Measurements from ENCODE around the gene UBAC1.

UBAC1 gene

DNA sequence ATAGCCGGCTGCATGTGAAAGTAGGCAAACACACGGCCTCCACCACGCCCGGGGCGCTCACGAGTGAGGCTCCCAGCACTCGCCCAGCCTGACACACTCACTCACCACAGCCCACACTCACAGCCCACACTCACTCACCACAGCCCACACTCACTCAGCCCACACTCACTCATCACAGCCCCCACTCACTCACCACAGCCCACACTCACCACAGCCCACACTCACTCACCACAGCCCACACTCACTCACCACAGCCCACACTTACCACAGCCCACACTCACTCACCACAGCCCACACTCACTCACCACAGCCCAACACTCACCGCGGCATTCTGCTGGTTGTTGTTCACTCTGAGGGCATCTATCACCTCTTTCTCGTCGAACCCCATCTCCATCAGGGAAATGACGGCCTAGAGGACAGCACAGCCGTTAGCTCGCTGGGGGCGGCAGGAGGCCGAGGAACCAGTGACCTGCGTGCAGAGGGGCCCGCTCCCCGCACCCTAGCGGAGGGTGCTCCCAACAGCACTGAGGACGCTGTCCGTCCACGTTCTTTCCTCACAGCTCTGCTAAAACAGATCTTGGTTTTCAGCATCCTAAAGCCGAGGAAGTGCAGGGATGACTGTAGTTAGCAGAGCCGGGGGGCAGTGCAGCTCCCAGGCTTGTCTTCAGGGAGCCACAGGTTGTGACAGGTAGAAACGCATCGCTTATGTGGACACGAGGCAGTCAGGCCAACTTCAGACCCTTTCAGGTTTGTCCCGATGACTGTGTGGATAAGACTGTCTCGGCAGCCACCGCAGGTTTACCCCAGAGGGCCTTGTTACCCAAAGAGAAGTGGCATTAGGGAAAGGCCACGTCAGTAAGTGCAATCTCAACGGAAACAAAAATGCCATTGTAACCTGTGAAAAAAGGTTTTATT, 21.6 kb downstream of the UBAC1 start:
- no peak for DNase-seq (ENCODE audit: low spot score)

DNA sequence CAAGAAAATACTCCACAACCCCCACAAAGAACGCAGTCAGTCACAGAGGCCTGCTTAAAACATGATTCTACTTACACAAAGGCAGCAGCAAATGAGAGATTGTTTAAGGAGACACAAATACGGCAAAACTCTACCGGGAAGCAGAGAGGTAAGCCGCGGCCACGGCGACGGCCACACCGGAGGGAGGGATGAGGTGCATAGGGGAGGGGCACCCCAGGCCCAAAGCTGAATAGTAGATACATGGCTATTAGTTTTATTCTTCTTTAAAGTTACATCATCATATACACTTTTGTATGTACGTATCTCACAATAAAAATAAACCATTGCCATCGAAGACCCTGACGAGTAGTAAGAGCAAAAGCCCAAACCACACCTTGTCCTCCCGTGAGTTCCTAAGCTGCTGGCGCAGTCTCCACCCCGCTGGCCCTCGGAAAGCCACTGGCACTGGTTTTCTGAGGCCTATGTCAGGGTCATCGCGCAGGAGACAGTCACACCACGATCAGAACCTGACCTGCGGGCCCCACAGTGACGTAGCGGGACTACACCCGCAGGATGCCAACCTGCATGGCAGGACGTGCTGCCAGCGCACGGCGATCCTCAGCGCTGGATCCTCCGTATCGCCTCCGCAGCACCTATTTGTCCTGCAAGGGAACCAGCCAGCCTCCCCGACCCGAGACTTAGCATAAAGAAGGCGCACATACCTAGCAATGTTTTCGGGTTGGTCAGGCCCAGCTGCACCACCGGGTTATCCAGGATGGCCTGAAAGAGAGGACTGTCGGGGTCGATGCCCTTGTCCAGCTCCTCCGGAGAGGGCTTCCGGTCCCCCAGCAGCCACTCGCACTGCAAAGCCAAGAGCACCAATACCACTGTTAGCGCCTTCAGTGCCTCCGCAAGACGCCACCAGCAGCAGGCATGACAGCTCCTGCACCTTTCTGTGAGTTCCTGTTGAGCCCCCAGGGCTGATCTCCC, 23.4 kb downstream of the UBAC1 start:
- no peak for DNase-seq (ENCODE audit: low spot score)

GRCh38 chr9:135933114-135933513, 28.1 kb downstream of the UBAC1 start:
- no peak for DNase-seq (ENCODE audit: low spot score)

- DNase-seq (ENCODE audit: low spot score), result no peak
Observed at GRCh38 chr9:135932656-135933055, 28.5 kb downstream of the UBAC1 start.

GRCh38 chr9:135931349-135931820, 29.8 kb downstream of the UBAC1 start:
- DNase-seq (ENCODE audit: low spot score), result no peak

DNA sequence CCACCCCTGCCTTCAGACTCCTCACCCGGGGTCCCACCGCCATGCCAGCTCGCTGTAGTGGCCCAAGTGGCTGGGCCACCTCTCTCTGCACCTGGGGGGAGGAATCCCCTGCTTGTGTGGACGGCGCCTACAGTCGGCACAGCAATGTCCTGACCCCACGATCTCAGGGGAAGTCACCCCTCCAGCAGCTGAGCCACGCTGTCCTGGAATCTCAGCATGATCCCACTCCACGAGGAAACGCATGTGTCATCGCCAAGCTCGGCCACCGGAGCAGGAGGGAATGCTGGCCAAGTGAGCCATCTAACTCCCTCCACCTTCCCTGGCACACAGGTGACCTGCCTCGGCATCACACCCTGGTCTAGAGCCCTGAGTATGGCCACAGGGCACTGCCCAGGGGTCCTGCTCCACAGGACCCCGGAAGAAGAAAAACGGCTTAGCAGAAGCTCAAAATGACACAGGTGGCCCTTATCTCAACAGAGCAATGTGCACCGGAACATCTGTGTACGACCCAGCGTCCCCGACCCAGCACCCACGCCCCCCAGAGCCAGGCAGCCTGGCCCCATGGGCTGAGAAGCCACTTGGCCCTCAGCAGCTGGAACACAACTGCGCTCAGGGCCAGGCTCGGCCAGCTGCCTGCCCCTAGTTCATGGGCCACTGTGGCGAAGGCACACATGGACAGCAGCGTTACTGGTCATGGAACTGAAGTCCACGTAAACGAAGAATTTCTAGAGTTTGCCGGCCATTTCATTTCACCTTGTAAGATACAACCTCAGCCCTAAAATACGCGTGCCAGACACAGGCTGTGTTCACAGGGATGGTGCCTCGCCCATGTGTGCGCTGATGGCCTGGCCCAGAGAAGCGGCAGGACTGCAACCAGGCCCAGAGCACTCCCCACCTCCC, 30.5 kb downstream of the UBAC1 start:
- no peak for DNase-seq (ENCODE audit: low spot score)

DNA sequence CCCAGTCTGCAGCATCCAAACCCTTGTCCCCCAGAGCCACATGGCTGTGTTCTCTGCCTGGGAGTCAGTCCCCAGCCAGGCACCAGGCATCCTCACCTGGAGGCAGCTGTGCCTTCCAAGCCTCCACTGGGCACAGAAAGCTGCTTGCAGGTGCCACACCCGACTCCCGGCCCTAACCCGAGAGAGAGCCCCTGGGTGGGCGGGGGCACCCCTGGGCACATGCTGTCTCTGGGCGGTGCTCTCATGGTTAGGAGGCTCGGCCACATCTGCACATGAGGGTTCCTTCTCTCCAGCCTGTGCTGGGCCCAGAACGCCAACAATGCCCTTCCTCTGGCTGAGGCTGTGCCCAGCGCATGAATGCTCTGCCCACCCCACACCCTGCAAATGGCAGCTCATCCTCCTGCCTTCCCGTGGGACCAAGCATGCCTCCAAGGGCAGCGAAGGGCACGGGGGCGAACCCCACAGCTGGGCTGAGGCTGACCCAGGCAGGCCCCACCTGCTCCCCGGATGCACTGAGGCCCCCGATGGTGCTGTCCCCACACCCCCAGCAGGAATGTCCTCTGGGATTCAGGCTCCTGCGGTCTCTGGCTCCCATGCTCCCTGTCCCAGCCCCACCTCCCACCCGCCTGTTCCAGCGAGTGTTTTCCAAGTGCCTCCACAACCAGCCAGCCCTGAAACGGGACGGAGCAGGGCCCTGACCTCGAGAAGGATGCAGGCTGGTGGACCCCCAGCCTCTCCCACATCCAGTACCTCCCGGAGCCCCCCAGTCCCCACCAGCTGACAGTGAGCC, 31.3 kb downstream of the UBAC1 start:
- no peak for DNase-seq (ENCODE audit: low spot score)

- DNase-seq (ENCODE audit: low spot score), result no peak
Observed at GRCh38 chr9:135928731-135929655, 32.2 kb downstream of the UBAC1 start.

DNA sequence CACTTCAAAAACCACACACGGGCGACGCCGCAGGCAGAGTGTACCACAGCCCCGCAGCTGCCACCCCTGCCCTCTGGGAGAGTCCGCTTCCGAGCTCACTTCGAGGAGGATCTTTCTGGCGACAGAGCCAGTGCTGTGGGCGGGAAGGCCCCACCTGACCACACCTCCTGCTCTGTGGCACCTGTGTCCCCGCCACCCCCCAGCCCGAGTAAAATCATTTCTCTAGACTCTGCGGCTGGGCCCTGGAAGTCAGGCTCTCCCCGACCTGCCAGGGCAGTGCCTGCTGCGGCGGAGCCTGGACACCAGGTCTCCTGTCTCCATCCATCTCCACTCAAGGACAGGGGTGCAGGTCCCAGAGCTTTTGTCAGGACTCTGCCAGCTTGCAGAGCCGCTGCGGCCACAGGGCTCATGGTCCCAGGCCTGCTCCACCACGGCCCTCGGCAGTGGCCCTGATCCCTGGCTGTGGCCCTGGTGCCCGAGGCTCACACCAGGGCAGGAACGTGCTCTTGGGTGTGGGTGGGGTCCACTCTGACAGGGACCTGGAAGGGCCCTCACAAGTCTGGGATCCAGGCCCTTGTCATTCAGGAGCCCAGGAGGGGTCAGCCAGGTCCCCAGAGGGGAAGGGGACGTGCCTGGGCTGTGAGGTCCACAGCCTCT, 33.0 kb downstream of the UBAC1 start:
- DNase-seq (ENCODE audit: low spot score), result no peak

- no peak for DNase-seq (ENCODE audit: low spot score)
Observed at GRCh38 chr9:135927195-135928013, 33.8 kb downstream of the UBAC1 start.

DNA sequence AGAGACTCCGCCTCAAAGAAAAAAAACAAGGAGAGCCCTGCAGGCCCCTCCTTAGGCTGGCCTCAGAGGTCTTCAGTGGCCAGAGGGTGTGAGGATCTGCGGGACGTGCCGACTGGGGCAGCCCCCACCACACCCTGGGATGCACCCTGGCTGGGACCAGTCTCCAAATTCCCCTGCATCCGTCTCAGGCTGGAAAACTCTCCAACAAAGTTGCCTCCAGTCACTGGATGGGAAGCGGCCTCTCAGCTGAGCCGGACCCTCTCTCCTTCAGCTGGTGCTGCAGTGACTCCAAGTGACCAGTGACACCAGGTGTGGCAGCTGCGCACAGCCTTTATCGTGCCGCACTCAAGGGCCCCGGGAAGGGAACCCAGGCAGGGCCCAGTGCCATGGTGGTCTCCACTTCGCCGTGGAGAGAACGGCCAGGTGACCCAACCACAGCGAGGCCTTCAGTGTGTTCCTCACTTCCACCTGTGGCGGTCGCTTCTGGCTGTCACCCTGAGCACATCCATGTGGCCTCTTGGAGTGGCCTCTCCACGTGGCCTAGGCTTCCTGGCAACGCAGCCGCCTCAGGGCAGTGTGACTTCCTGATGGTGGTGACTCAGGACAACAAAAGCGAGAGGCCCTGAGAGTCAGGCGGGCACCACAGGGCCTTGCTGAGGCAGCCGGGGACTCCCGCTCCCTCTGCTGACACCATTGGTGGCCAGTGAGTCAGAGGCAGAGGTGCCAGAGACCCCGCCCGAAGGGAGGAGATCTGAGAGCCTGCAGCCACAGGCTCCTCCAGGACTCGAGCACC, 34.6 kb downstream of the UBAC1 start:
- DNase-seq (ENCODE audit: low spot score), result peak; percentile 74

DNA sequence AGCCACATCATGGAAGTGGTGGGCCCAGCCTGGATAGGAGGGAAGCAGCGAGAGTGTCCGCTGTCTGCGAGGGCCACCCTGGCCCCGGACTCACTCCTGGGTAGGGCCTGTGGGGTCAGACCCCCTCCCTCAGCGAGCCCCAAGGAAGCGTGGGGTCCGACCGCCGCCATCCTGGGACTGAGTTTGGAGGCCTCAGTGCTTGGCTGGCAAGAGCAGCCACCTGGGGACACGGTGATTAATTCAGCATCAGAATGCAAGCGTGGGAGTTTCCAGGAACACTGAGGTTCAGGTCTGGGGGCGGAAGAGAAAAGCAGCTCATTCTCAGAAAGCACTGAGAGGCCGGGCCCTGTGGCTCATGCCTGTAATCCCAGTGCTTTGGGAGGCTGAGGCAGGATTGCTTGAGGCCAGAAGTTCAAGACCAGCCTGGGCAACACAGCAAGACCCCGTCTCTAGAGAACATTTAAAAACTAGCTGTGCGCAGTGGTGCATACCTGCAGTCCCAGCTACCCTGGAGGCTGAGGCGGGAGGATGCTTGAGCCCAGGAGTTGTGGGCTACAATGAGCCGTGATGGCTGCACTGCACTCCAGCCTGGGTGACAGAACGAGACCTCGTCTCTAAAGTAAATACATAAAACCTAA, 35.6 kb downstream of the UBAC1 start:
- no peak for DNase-seq (ENCODE audit: low spot score)

GRCh38 chr9:135924628-135925338, 36.4 kb downstream of the UBAC1 start:
- DNase-seq (ENCODE audit: low spot score), result no peak

- DNase-seq (ENCODE audit: low spot score), result no peak
Observed at GRCh38 chr9:135923508-135923907, 37.7 kb downstream of the UBAC1 start.

DNA sequence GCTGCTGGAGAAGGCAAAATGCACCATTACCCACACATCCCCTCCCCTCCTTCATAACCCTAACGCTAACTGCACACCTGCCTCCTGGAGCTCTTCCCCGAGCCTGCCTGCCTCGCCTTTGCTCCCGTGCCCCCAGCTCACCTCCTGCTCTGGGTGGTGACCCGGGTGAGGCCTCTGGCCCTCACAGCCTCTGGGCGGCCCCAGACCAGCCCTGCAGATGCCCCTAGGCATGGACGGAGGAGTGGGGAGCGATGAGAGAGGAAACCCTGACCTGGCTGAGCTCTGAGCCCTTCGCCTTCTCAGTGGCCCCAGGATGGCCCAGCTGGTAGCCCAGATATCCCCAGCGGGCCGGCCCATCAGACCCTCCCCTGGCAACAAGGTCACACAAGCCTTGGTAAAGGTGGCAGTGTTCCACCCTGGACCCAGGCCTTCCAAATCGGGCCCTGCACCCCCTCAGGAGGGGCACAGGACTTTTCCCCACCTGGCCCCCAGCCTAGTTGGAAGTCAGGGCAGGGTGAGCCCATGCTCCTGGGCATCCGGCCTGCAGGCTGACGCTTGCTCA, 39.3 kb downstream of the UBAC1 start:
- DNase-seq (ENCODE audit: low spot score), result no peak
